Fibroblast of lung (primary cell): Measurements from ENCODE around the gene SIAH2. TPM values are rescaled to one million over a fixed set of nuclear protein-coding genes. Genes with fewer than 3 reads are reported as not detected.
A peak's percentile ranks its signal among the peaks of the same experiment; 100 is the strongest.

Source experiments
- DNase-seq, 2 donors: peaks; one replicate each; pipeline versions ENCODE4 v3.0.0 to v3.0.0-alpha.2; 2010; ENCODE audit warnings: low read depth in 2 of 2
- H2AFZ ChIP-seq: 2 replicates; pipeline ENCODE4 v1.5.1; 2012; ENCODE audit warnings: low read length, control low read depth, inconsistent platforms
- H3K27ac ChIP-seq: 2 replicates; pipeline ENCODE4 v1.5.1; 2011; ENCODE audit warnings: low read length, control low read depth; ENCODE audit not compliant: insufficient read depth
- H3K27me3 ChIP-seq: 2 replicates; pipeline ENCODE4 v1.5.1; 2011; ENCODE audit warnings: mild to moderate bottlenecking, low read length; ENCODE audit not compliant: control insufficient read depth, insufficient read depth
- H3K36me3 ChIP-seq: 2 replicates; pipeline ENCODE4 v1.5.1; 2011; ENCODE audit warnings: low read length; ENCODE audit not compliant: control insufficient read depth, insufficient read depth
- H3K4me1 ChIP-seq: 2 replicates; pipeline ENCODE4 v1.5.1; 2011; ENCODE audit warnings: low read length; ENCODE audit not compliant: control insufficient read depth, insufficient read depth; ENCODE audit errors: extremely low read depth
- H3K4me2 ChIP-seq: 2 replicates; pipeline ENCODE4 v1.5.1; 2011; ENCODE audit warnings: low read length, control low read depth; ENCODE audit not compliant: insufficient read depth; ENCODE audit errors: extremely low read depth
- H3K4me3 ChIP-seq, 4 experiments: fragments of 200-600 bp in 1 of 4; sonication (generic) in 1 of 4; replicated peaks in 1 of 4; 2 replicates each; pipeline ENCODE4 v1.5.1; 2011 to 2016; ENCODE audit warnings: low read length in 4 of 4, low read depth in 3 of 4, mild to moderate bottlenecking in 3 of 4, control low read depth in 2 of 4, inconsistent platforms in 1 of 4, mixed read lengths in 1 of 4; ENCODE audit not compliant: insufficient read depth in 1 of 4; ENCODE audit errors: control extremely low read depth in 1 of 4
- H3K79me2 ChIP-seq: 2 replicates; pipeline ENCODE4 v1.5.1; 2012; ENCODE audit warnings: mild to moderate bottlenecking, low read length, inconsistent platforms; ENCODE audit not compliant: control insufficient read depth, insufficient read depth
- H3K9ac ChIP-seq: 2 replicates; pipeline ENCODE4 v1.5.1; 2011; ENCODE audit warnings: mild to moderate bottlenecking, low read length, control low read depth; ENCODE audit not compliant: insufficient read depth
- H3K9me3 ChIP-seq: 2 replicates; pipeline ENCODE4 v1.5.1; 2012; ENCODE audit warnings: low read depth, low read length; ENCODE audit not compliant: control insufficient read depth, insufficient read depth
- H4K20me1 ChIP-seq: 2 replicates; pipeline ENCODE4 v1.5.1; 2011; ENCODE audit warnings: low read length; ENCODE audit not compliant: control insufficient read depth, insufficient read depth; ENCODE audit errors: extremely low read depth
- CTCF ChIP-seq, 2 donors: IDR thresholded peaks in 1 of 2; conservative IDR thresholded peaks in 1 of 2; 1 replicate in 1 of 2; 2 replicates in 1 of 2; pipeline ENCODE4 v1.5.1; 2011 to 2012; ENCODE audit warnings: low read length in 2 of 2, control low read depth in 1 of 2, inconsistent platforms in 1 of 2, low read depth in 1 of 2, mild to moderate bottlenecking in 1 of 2
- EZH2 ChIP-seq: IDR thresholded peaks from 2 replicates; pipeline ENCODE4 v1.5.1; 2012; ENCODE audit warnings: low read length, control low read depth, mild to moderate bottlenecking; ENCODE audit errors: missing control alignments
- polyA plus RNA-seq, 2 donors: library from polyadenylated mRNA; depleted of rRNA in 1 of 2; stranded (reverse) in 1 of 2; unstranded in 1 of 2; fragments of >200 nt; gene quantifications; 2 replicates each; pipeline ENCODE4 v1.2.1, GENCODE V29; 2011 to 2012; ENCODE audit warnings: missing spikeins in 1 of 2
- total RNA-seq: library from RNA; depleted of rRNA; stranded (reverse); fragments of >200 nt; gene quantifications from 2 replicates; pipeline ENCODE4 v1.2.1, GENCODE V29; 2014

SIAH2 gene
- total and polyA plus RNA-seq, 2 donors (not counting 1 experiment from before 2014, with no cell fraction given): 28.9 to 29.7 TPM

- Histone ChIP-seq H3K9me3 (no peaks in the 10 kb centered on the region), H3K4me2 (peak overlapping the region; percentile 96), H3K27me3 (no peaks in the 10 kb centered on the region), H3K4me1 (peaks cover 8% of the 10 kb centered on the region), H3K9ac (peak overlapping the region; percentile 82), H3K36me3 (no peaks in the 10 kb centered on the region), H4K20me1 (no peaks in the 10 kb centered on the region), H3K27ac (peak overlapping the region; percentile 97), H2AFZ (peak overlapping the region; percentile 97), H3K4me3 (peak overlapping the region; percentile 76 to 97 (median 90)), H3K79me2 (peaks cover 37% of the 10 kb centered on the region)
- peak; percentile 52 to 65 for DNase-seq
- peak; percentile 31 to 59 for TF ChIP-seq CTCF (conservative IDR thresholded peaks at IDR 0.05 in 1 of 2, IDR thresholded peaks at IDR 0.05 in 1 of 2; ENCODE audit: low read depth in 1 of 2, low read length in 2 of 2)
- TF ChIP-seq EZH2: no peak
Measured at GRCh38 chr3:150763841-150764483, 993 bp upstream of the SIAH2 start.

- Histone ChIP-seq H3K36me3 (peaks cover 2% of the 10 kb centered on the region), H3K4me1 (peaks cover 8% of the 10 kb centered on the region), H3K4me2 (no peak overlapping the region), H3K9ac (peak overlapping the region; percentile 85), H4K20me1 (no peaks in the 10 kb centered on the region), H3K9me3 (no peaks in the 10 kb centered on the region), H2AFZ (peak overlapping the region; percentile 44), H3K27me3 (no peaks in the 10 kb centered on the region), H3K4me3 (peak overlapping the region; percentile 80 to 97 (median 95)), H3K79me2 (peaks cover 44% of the 10 kb centered on the region), H3K27ac (peak overlapping the region; percentile 97)
- no peak for DNase-seq
- TF ChIP-seq EZH2 (no peak), CTCF (conservative IDR thresholded peaks at IDR 0.05 in 1 of 2, IDR thresholded peaks at IDR 0.05 in 1 of 2; ENCODE audit: low read depth in 1 of 2, low read length in 2 of 2) (no peak)
Measured at GRCh38 chr3:150762662-150763121, 277 bp downstream of the SIAH2 start.

- peaks cover 2% of the 10 kb centered on the region for H3K36me3 ChIP-seq
Measured at GRCh38 chr3:150761831-150762661, 923 bp downstream of the SIAH2 start.

More at GRCh38 chr3:150761831-150762661, 923 bp downstream of the SIAH2 start:
- H4K20me1 ChIP-seq: no peaks in the 10 kb centered on the region
- H2AFZ ChIP-seq: peak overlapping the region; percentile 65
- H3K4me3 ChIP-seq: peak overlapping the region; percentile 80 to 97 (median 95)
- TF ChIP-seq EZH2: no peak
- TF ChIP-seq CTCF (conservative IDR thresholded peaks at IDR 0.05 in 1 of 2, IDR thresholded peaks at IDR 0.05 in 1 of 2; ENCODE audit: low read depth in 1 of 2, low read length in 2 of 2): no peak
- H3K9me3 ChIP-seq: no peaks in the 10 kb centered on the region
- H3K9ac ChIP-seq: peak overlapping the region; percentile 85
- no peaks in the 10 kb centered on the region for H3K27me3 ChIP-seq
- DNase-seq: peak; percentile 61 to 64
- H3K4me1 ChIP-seq: peaks cover 8% of the 10 kb centered on the region
- peaks cover 50% of the 10 kb centered on the region for H3K79me2 ChIP-seq
- peak overlapping the region; percentile 97 for H3K27ac ChIP-seq
- peak overlapping the region; percentile 55 for H3K4me2 ChIP-seq
